Endothelial cell (in vitro differentiated cells): ENCODE measurements around the gene ANGPTL3. TPM values are rescaled to one million over a fixed set of nuclear protein-coding genes. Genes with fewer than 3 reads are reported as not detected.
"Not testable (repeated sequence)": the region's sequence is repeated elsewhere in the genome, so short reads cannot be mapped to it uniquely, and the experiment has no call there.

Experiments used
- DNase-seq: peaks from one replicate; pipeline ENCODE4 v3.0.0; 2021; ENCODE audit warnings: low spot score
- H3K27ac Mint-ChIP-seq: one replicate; pipeline ENCODE4 v1.8.0; 2021; ENCODE audit warnings: mixed read lengths, inconsistent platforms; ENCODE audit not compliant: unreplicated experiment
- H3K27me3 Mint-ChIP-seq: one replicate; pipeline ENCODE4 v1.8.0; 2021; ENCODE audit warnings: mild to moderate bottlenecking, moderate library complexity, mixed read lengths, inconsistent platforms; ENCODE audit not compliant: unreplicated experiment
- H3K36me3 Mint-ChIP-seq: one replicate; pipeline ENCODE4 v1.8.0; 2021; ENCODE audit warnings: mild to moderate bottlenecking, low read depth, mixed read lengths, inconsistent platforms; ENCODE audit not compliant: unreplicated experiment
- H3K4me1 Mint-ChIP-seq: one replicate; pipeline ENCODE4 v1.8.0; 2021; ENCODE audit warnings: mild to moderate bottlenecking, mixed read lengths, inconsistent platforms; ENCODE audit not compliant: unreplicated experiment
- H3K4me3 Mint-ChIP-seq: one replicate; pipeline ENCODE4 v1.8.0; 2021; ENCODE audit warnings: mild to moderate bottlenecking, mixed read lengths, inconsistent platforms; ENCODE audit not compliant: unreplicated experiment
- H3K9me3 Mint-ChIP-seq: one replicate; pipeline ENCODE4 v1.8.0; 2021; ENCODE audit warnings: mixed read lengths, inconsistent platforms; ENCODE audit not compliant: unreplicated experiment
- CTCF ChIP-seq: fragments of 200-600 bp; sonication (generic); IDR thresholded peaks from one replicate; pipeline ENCODE4 v1.5.0; 2021; ENCODE audit warnings: antibody characterized with exemption; ENCODE audit not compliant: unreplicated experiment
- long read RNA-seq: library from polyadenylated mRNA; unstranded; transcript quantifications from one replicate; pipeline ENCODE4 v2.0.0, GENCODE V29; 2020; ENCODE audit not compliant: unreplicated experiment
- total RNA-seq: library from RNA; stranded (reverse); fragmentation: NEBNext Ultra II Directional; extraction: Animal tissue kit (Norgen Biotek cat#: 25700); gene quantifications from one replicate; pipeline ENCODE4 v1.2.1, GENCODE V29; 2021; ENCODE audit not compliant: unreplicated experiment

Gene ANGPTL3
- not detected for total RNA-seq
- long read RNA-seq: 0 reads

GRCh38 chr1:62597281-62597680 lies at the start of gene ANGPTL3:
ANGPTL3 (plus strand) TSS chr1:62597520; CDS start chr1:62597567, 47 bp downstream.
- no peak for TF ChIP-seq CTCF
- Mint-ChIP-seq H3K9me3 (no peaks in the 10 kb centered on the region), H3K4me3 (no peak within 1 kb of the TSS), H3K27me3 (no peaks in the 10 kb centered on the region), H3K4me1 (no peaks in the 10 kb centered on the region), H3K27ac (no peak within 1 kb of the TSS), H3K36me3 (no peaks in the 10 kb centered on the region)
- no peak for DNase-seq

GRCh38 chr1:62561306-62561705 lies 36.0 kb upstream of the ANGPTL3 start:
- Mint-ChIP-seq H3K4me3 (no peak overlapping the region), H3K27ac (no peak overlapping the region), H3K27me3 (peaks cover 6% of the 10 kb centered on the region), H3K4me1 (no peaks in the 10 kb centered on the region), H3K9me3 (no peaks in the 10 kb centered on the region), H3K36me3 (peaks cover 9% of the 10 kb centered on the region)
- TF ChIP-seq CTCF: no peak
- DNase-seq: no peak

GRCh38 chr1:62567182-62567581 lies 30.1 kb upstream of the ANGPTL3 start:
- not testable (repeated sequence) for H3K4me1 Mint-ChIP-seq, DNase-seq, H3K27ac Mint-ChIP-seq, H3K27me3 Mint-ChIP-seq, H3K9me3 Mint-ChIP-seq, H3K4me3 Mint-ChIP-seq
- H3K36me3 Mint-ChIP-seq: peaks cover 45% of the 10 kb centered on the region

- not testable (repeated sequence) for H3K27me3 Mint-ChIP-seq, H3K4me3 Mint-ChIP-seq, H3K27ac Mint-ChIP-seq
Observed at GRCh38 chr1:62567926-62568325, 29.4 kb upstream of the ANGPTL3 start.

GRCh38 chr1:62571517-62571916 lies 25.8 kb upstream of the ANGPTL3 start:
- Mint-ChIP-seq H3K4me3 (peak overlapping the region; percentile 74), H3K36me3 (peaks cover 34% of the 10 kb centered on the region)
- not testable (repeated sequence) for DNase-seq, H3K27ac Mint-ChIP-seq, H3K4me1 Mint-ChIP-seq, H3K27me3 Mint-ChIP-seq, H3K9me3 Mint-ChIP-seq

More at GRCh38 chr1:62567926-62568325, 29.4 kb upstream of the ANGPTL3 start:
- not testable (repeated sequence) for H3K4me1 Mint-ChIP-seq, DNase-seq, H3K9me3 Mint-ChIP-seq
- peaks cover 45% of the 10 kb centered on the region for H3K36me3 Mint-ChIP-seq

- Mint-ChIP-seq H3K9me3 (peaks cover 4% of the 10 kb centered on the region), H3K36me3 (peaks cover 25% of the 10 kb centered on the region), H3K27me3 (peaks cover 1% of the 10 kb centered on the region)
Observed at GRCh38 chr1:62572476-62572875, 24.8 kb upstream of the ANGPTL3 start.

More at GRCh38 chr1:62572476-62572875, 24.8 kb upstream of the ANGPTL3 start:
- no peak overlapping the region for H3K4me3 Mint-ChIP-seq
- no peak for TF ChIP-seq CTCF
- H3K4me1 Mint-ChIP-seq: no peaks in the 10 kb centered on the region
- H3K27ac Mint-ChIP-seq: no peak overlapping the region
- DNase-seq: no peak
